Neuronal stem cell (in vitro differentiated cells): ENCODE results near the gene TMEM233.

Source experiments
- DNase-seq: peaks from one replicate; pipeline ENCODE4 v3.0.0-alpha.2; 2013; ENCODE audit warnings: low spot score
- H2AFZ ChIP-seq: one replicate; pipeline ENCODE4 v1.6.1; 2013; ENCODE audit warnings: mild to moderate bottlenecking, low read length, inconsistent platforms
- H2AK5ac ChIP-seq: 2 replicates; pipeline ENCODE4 v1.6.1; 2013; ENCODE audit warnings: low read depth, mild to moderate bottlenecking, inconsistent platforms, low read length, moderate library complexity, mixed read lengths
- H2BK120ac ChIP-seq: 2 replicates; pipeline ENCODE4 v1.6.1; 2013; ENCODE audit warnings: low read depth, mild to moderate bottlenecking, inconsistent platforms, low read length, moderate library complexity, mixed read lengths
- H2BK12ac ChIP-seq: one replicate; pipeline ENCODE4 v1.6.1; 2013; ENCODE audit warnings: low read length, inconsistent platforms
- H2BK15ac ChIP-seq: 2 replicates; pipeline ENCODE4 v1.6.1; 2013; ENCODE audit warnings: mild to moderate bottlenecking, low read length, inconsistent platforms, mixed read lengths
- H2BK5ac ChIP-seq: one replicate; pipeline ENCODE4 v1.6.1; 2013; ENCODE audit warnings: inconsistent platforms, mild to moderate bottlenecking, low read length, moderate library complexity
- H3K14ac ChIP-seq: one replicate; pipeline ENCODE4 v1.6.1; 2013; ENCODE audit warnings: low read length, inconsistent platforms
- H3K18ac ChIP-seq: 2 replicates; pipeline ENCODE4 v1.6.1; 2013; ENCODE audit warnings: low read length, inconsistent platforms
- H3K23ac ChIP-seq: 2 replicates; pipeline ENCODE4 v1.6.1; 2013; ENCODE audit warnings: low read depth, mild to moderate bottlenecking, mixed read lengths, low read length, inconsistent platforms; ENCODE audit not compliant: poor library complexity
- H3K27ac ChIP-seq: replicated peaks from 3 replicates; pipeline ENCODE4 v1.5.1; 2013; ENCODE audit warnings: low read length, inconsistent platforms
- H3K27me3 ChIP-seq, 3 experiments: 2 replicates each; pipeline ENCODE4 v1.6.1; 2013; ENCODE audit warnings: low read length in 3 of 3, mild to moderate bottlenecking in 2 of 3, inconsistent platforms in 1 of 3, low read depth in 1 of 3, mixed read lengths in 1 of 3, moderate library complexity in 1 of 3; ENCODE audit not compliant: control insufficient read depth in 3 of 3, insufficient read depth in 3 of 3
- H3K36me3 ChIP-seq, 2 donors: replicated peaks in 1 of 2; 2 replicates each; pipeline ENCODE4 v1.6.1; 2013; ENCODE audit warnings: low read length in 2 of 2; ENCODE audit not compliant: control insufficient read depth in 2 of 2, insufficient read depth in 2 of 2
- H3K4ac ChIP-seq: 2 replicates; pipeline ENCODE4 v1.6.1; 2013; ENCODE audit warnings: inconsistent platforms, mild to moderate bottlenecking, low read length, moderate library complexity
- H3K4me1 ChIP-seq, 2 donors: 1 replicate in 1 of 2; 2 replicates in 1 of 2; pipeline ENCODE4 v1.6.1; 2013; ENCODE audit warnings: low read length in 2 of 2, low read depth in 1 of 2; ENCODE audit not compliant: control insufficient read depth in 2 of 2, insufficient read depth in 1 of 2
- H3K4me2 ChIP-seq: one replicate; pipeline ENCODE4 v1.6.1; 2013; ENCODE audit warnings: mild to moderate bottlenecking, low read length, inconsistent platforms; ENCODE audit not compliant: insufficient read depth, poor library complexity, severe bottlenecking
- H3K4me3 ChIP-seq, 2 donors: 2 replicates each; pipeline ENCODE4 v1.5.1; 2013; ENCODE audit warnings: low read length in 2 of 2, mild to moderate bottlenecking in 2 of 2, inconsistent platforms in 1 of 2, moderate library complexity in 1 of 2
- H3K79me1 ChIP-seq: one replicate; pipeline ENCODE4 v1.6.1; 2013; ENCODE audit warnings: low read depth, mild to moderate bottlenecking, inconsistent platforms, low read length, moderate library complexity
- H3K9ac ChIP-seq: one replicate; pipeline ENCODE4 v1.6.1; 2013; ENCODE audit warnings: mild to moderate bottlenecking, low read depth, low read length, inconsistent platforms; ENCODE audit not compliant: poor library complexity
- H3K9me3 ChIP-seq, 2 donors: replicated peaks in 1 of 2; 2 replicates each; pipeline versions ENCODE3 to v1.6.1; 2013; ENCODE audit warnings: low read length in 2 of 2, mild to moderate bottlenecking in 2 of 2, inconsistent platforms in 1 of 2, low read depth in 1 of 2, mixed read lengths in 1 of 2, moderate library complexity in 1 of 2; ENCODE audit not compliant: control insufficient read depth in 2 of 2, insufficient read depth in 1 of 2
- H4K8ac ChIP-seq: one replicate; pipeline ENCODE4 v1.6.1; 2013; ENCODE audit warnings: low read depth, mild to moderate bottlenecking, inconsistent platforms, low read length, moderate library complexity
- H4K91ac ChIP-seq: one replicate; pipeline ENCODE4 v1.6.1; 2013; ENCODE audit warnings: low read length, low read depth, mild to moderate bottlenecking, inconsistent platforms; ENCODE audit not compliant: poor library complexity
- WGBS, 2 donors: extraction: QIAGEN DNeasy Blood & Tissue Kit; methylation state at CpG; one replicate each; pipeline ENCODE4 v1.1.7; 2013; ENCODE audit warnings: missing lambda C conversion rate in 2 of 2, mixed read lengths in 1 of 2; ENCODE audit not compliant: insufficient read length in 2 of 2, insufficient replicate concordance in 1 of 2; ENCODE audit errors: extremely low coverage in 2 of 2; 5-methylcytosine and 5-hydroxymethylcytosine counted together

TMEM233 gene

DNA sequence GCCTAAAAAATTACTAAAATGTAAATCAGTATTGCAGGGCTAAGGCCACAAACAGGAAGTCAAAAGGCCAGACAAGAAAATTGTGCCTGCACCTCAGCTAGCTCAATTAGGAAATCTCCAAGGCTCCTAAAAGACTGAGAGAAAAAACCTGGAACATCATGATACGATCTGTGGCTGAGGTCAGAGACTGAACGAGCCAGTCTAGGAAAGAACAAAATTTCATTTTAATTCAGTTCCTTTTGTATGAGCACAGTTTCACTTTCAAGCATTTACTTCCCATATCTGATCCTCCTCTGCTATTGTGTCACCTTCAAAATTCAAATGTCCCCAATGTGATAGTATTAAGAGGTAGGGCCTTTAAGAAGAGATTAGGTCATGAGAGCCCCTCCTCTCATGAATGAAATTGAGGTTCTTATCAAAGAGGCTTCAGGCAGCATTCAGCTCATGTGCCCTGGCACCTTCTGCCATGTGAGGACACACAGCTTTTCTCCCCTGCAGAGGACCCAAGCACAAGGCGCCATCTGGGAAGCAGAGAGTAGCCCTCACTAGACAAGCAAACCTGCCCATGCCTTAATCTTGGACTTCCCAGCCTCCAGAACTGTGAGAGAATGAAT lies 89.2 kb downstream of the TMEM233 start:
- Histone ChIP-seq H3K9me3 (no peaks in the 10 kb centered on the region), H3K4me3 (no peak overlapping the region), H3K18ac (no peak overlapping the region), H3K27ac (no peak overlapping the region), H3K9ac (no peak overlapping the region), H2BK120ac (no peak overlapping the region), H4K91ac (no peak overlapping the region), H2BK12ac (no peak overlapping the region), H3K4me2 (no peak overlapping the region), H4K8ac (no peak overlapping the region), H3K36me3 (peaks cover 38 to 75% of the 10 kb centered on the region in 2 donors), H2BK15ac (no peak overlapping the region), H3K27me3 (no peaks in the 10 kb centered on the region), H3K23ac (no peak overlapping the region), H3K14ac (no peak overlapping the region), H2AFZ (no peak overlapping the region), H3K4me1 (no peaks in the 10 kb centered on the region), H3K79me1 (no peaks in the 10 kb centered on the region), H2AK5ac (no peak overlapping the region), H3K4ac (no peak overlapping the region), H2BK5ac (no peak overlapping the region)
- no peak for DNase-seq
- WGBS, 2 donors = no CpG with 5 or more reads among the region's 3 CpGs

DNA sequence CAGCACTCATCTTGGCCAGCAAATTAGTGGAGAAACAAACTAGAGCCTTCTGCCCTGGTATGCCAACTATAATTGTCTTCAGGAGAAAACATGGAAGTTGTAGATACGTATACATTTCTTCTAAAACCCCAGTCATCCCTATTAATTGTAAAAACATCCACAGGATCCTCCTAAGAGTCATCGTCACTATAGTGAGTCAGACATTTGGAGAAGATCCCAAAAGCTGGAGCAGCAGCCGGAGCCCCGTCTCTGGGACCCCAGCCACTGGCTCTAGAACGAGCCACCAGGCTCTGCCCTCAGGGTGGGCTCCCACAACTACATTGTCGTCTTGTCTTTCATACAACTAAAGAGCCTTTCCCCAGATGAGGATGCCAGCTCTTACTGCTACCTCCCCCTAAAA lies 89.8 kb downstream of the TMEM233 start:
- Histone ChIP-seq H3K36me3 (peaks cover 39 to 76% of the 10 kb centered on the region in 2 donors), H3K27me3 (no peaks in the 10 kb centered on the region), H3K27ac (no peak overlapping the region), H3K4me2 (no peak overlapping the region), H2AFZ (no peak overlapping the region), H4K91ac (no peak overlapping the region), H2BK12ac (no peak overlapping the region), H3K14ac (no peak overlapping the region), H2AK5ac (no peak overlapping the region), H3K4me1 (no peaks in the 10 kb centered on the region), H2BK120ac (no peak overlapping the region), H3K9me3 (no peaks in the 10 kb centered on the region), H3K4me3 (no peak overlapping the region), H3K9ac (no peak overlapping the region), H3K79me1 (no peaks in the 10 kb centered on the region), H2BK5ac (no peak overlapping the region), H3K23ac (no peak overlapping the region), H3K4ac (no peak overlapping the region), H4K8ac (no peak overlapping the region), H3K18ac (no peak overlapping the region), H2BK15ac (no peak overlapping the region)
- WGBS, 2 donors = no CpG with 5 or more reads among the region's 6 CpGs
- DNase-seq = no peak

DNA sequence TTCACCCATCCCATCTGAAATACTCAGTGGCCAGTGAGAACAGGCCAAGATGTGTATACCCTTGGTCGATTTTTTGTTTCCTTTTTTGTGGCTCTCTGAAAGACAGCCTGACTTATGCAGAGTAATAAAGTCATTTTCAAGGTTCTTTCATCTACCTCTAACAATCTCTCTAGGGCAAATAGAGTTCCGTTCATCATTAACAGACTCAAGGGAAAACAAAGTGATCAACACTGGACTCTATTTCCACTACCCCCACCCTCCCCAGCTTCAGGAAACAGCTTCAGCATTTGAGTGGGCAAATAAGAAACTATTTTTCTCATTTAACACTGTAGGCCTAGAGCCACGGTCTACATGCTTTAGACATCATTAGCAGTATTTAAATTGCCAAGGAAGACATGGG lies 90.2 kb downstream of the TMEM233 start:
- H3K18ac ChIP-seq = no peak overlapping the region
- no peak overlapping the region for H3K27ac ChIP-seq
- H3K9ac ChIP-seq = no peak overlapping the region
- H2BK5ac ChIP-seq = no peak overlapping the region
- no peak overlapping the region for H3K4me2 ChIP-seq
- no peak overlapping the region for H2BK15ac ChIP-seq
- WGBS, 2 donors = no CpG with 5 or more reads among the region's 3 CpGs
- no peak for DNase-seq
- no peak overlapping the region for H3K14ac ChIP-seq
- no peak overlapping the region for H3K4ac ChIP-seq
- H2BK120ac ChIP-seq = no peak overlapping the region
- H3K4me3 ChIP-seq = no peak overlapping the region
- H3K4me1 ChIP-seq = no peaks in the 10 kb centered on the region
- H3K36me3 ChIP-seq = peaks cover 38 to 75% of the 10 kb centered on the region in 2 donors
- no peak overlapping the region for H2BK12ac ChIP-seq
- H2AFZ ChIP-seq = no peak overlapping the region
- no peak overlapping the region for H2AK5ac ChIP-seq
- H4K8ac ChIP-seq = no peak overlapping the region
- no peak overlapping the region for H4K91ac ChIP-seq
- H3K23ac ChIP-seq = no peak overlapping the region
- H3K27me3 ChIP-seq = no peaks in the 10 kb centered on the region
- H3K9me3 ChIP-seq = no peaks in the 10 kb centered on the region
- no peaks in the 10 kb centered on the region for H3K79me1 ChIP-seq

DNA sequence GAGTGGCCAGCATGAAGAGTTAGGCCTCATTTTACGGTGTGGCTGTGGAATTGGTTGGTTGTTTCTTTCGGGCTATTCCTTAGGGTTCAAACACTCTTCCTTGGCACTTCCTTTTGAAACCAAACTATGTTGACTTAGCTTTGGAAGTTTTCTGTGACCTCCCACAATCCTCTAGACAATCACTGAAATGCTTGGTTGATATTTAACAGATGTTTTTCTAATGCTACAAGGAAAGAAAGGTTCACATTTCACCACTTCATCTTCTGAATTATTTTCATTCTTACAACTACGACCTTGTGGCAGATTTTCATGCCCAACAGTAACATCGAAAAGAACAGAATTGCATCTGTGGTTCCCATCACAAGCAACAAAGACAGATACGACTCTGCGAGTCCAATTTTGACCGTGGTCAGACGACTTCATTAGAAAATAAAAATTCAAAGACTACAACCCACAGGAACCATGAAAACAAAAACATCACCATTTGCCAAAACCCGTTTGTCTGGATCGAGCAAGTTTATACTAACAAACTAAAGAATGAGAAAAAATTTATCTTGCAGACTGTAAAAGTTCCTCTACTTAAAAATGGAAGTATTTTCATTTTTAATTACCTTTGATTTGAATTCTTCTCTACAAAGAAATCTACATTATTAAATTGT lies 91.3 kb downstream of the TMEM233 start:
- H4K8ac ChIP-seq = no peak overlapping the region
- no peak overlapping the region for H2BK12ac ChIP-seq
- H2BK15ac ChIP-seq = no peak overlapping the region
- peaks cover 34 to 72% of the 10 kb centered on the region in 2 donors for H3K36me3 ChIP-seq
- H3K9me3 ChIP-seq = no peaks in the 10 kb centered on the region
- no peaks in the 10 kb centered on the region for H3K27me3 ChIP-seq
- no peak overlapping the region for H3K18ac ChIP-seq
- H3K9ac ChIP-seq = no peak overlapping the region
- H3K4me1 ChIP-seq = no peaks in the 10 kb centered on the region
- H3K79me1 ChIP-seq = no peaks in the 10 kb centered on the region
- H2AFZ ChIP-seq = no peak overlapping the region
- H3K23ac ChIP-seq = no peak overlapping the region
- no CpG with 5 or more reads among the region's 10 CpGs for WGBS, 2 donors
- no peak overlapping the region for H2BK5ac ChIP-seq
- H3K4ac ChIP-seq = no peak overlapping the region
- H2AK5ac ChIP-seq = no peak overlapping the region
- H3K4me2 ChIP-seq = no peak overlapping the region
- H3K4me3 ChIP-seq = no peak overlapping the region
- H4K91ac ChIP-seq = no peak overlapping the region
- H3K14ac ChIP-seq = no peak overlapping the region
- no peak for DNase-seq
- H2BK120ac ChIP-seq = no peak overlapping the region
- no peak overlapping the region for H3K27ac ChIP-seq
